IPS-20b (cell line): ENCODE results near the gene ISX.
"Not testable (repeated sequence)": the region's sequence is repeated elsewhere in the genome, so short reads cannot be mapped to it uniquely, and the experiment has no call there.

Experiments
- H3K27ac ChIP-seq: one replicate; pipeline ENCODE4 v1.5.1; 2013; ENCODE audit warnings: low read length
- H3K27me3 ChIP-seq: 2 replicates; pipeline ENCODE4 v1.6.1; 2013; ENCODE audit warnings: mild to moderate bottlenecking, low read length, inconsistent platforms; ENCODE audit not compliant: insufficient read depth
- H3K36me3 ChIP-seq: 2 replicates; pipeline ENCODE4 v1.6.1; 2013; ENCODE audit warnings: low read depth, mild to moderate bottlenecking, inconsistent platforms, low read length, moderate library complexity; ENCODE audit not compliant: insufficient read depth
- H3K4me1 ChIP-seq: 2 replicates; pipeline ENCODE4 v1.6.1; 2013; ENCODE audit warnings: mild to moderate bottlenecking, control low read depth, inconsistent platforms, low read length, moderate library complexity; ENCODE audit not compliant: insufficient read depth
- H3K4me3 ChIP-seq: 2 replicates; pipeline ENCODE4 v1.5.1; 2013; ENCODE audit warnings: mild to moderate bottlenecking, low read length, inconsistent platforms
- H3K9ac ChIP-seq: 2 replicates; pipeline ENCODE4 v1.6.1; 2013; ENCODE audit warnings: low read depth, mild to moderate bottlenecking, inconsistent platforms, low read length, moderate library complexity
- H3K9me3 ChIP-seq: 2 replicates; pipeline ENCODE4 v1.6.1; 2013; ENCODE audit warnings: mild to moderate bottlenecking, low read depth, low read length, inconsistent platforms; ENCODE audit not compliant: insufficient read depth

Gene ISX

DNA sequence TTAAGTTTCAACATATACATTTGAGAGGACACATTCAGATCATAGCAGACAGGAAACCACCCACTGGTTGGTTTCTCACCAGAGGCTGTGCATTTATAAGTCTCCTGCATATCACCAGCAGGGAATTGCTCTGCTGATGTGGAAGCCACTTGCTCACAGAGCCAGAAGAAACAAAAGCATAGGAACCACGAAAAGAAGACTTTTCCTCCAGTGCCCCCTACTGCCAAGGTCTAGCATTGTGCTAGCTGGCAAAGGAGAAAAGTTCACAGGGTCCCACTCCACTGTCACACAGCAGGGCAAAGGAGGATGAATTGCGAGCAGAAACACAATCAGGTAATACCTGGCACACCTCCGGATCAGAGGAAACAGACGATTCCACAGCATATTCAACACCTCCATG lies 28.9 kb upstream of the ISX start:
- Histone ChIP-seq H3K9ac (no peak overlapping the region), H3K4me3 (no peak overlapping the region), H3K4me1 (peaks cover 3% of the 10 kb centered on the region; the same call in 1 of the 2 replicates), H3K9me3 (no peaks in the 10 kb centered on the region), H3K27ac (no peak overlapping the region), H3K27me3 (no peaks in the 10 kb centered on the region), H3K36me3 (no peaks in the 10 kb centered on the region)

DNA sequence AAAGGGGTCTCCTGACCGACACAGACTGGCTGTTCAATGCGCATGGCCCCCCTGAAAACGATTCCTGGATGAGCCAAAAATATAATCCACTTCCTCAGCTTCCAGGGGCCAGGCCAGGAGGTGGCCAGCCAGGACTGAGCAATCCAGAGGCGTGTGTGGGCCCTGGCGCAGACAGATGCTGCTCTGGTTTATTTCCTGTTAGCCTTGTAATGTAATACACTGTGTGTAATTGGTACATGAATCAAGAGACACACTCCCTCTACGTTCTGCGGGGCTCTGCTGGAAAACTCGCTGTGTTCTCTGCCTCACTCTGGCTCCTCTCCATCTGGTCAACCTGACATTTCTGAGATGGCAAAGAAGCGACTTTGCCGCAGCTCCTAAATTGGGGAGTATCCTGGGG lies 26.3 kb upstream of the ISX start:
- no peak overlapping the region for H3K9ac ChIP-seq
- H3K27me3 ChIP-seq: no peaks in the 10 kb centered on the region
- H3K4me3 ChIP-seq: no peak overlapping the region
- H3K27ac ChIP-seq: no peak overlapping the region
- H3K9me3 ChIP-seq: no peaks in the 10 kb centered on the region
- H3K4me1 ChIP-seq: no peaks in the 10 kb centered on the region
- no peaks in the 10 kb centered on the region for H3K36me3 ChIP-seq

DNA sequence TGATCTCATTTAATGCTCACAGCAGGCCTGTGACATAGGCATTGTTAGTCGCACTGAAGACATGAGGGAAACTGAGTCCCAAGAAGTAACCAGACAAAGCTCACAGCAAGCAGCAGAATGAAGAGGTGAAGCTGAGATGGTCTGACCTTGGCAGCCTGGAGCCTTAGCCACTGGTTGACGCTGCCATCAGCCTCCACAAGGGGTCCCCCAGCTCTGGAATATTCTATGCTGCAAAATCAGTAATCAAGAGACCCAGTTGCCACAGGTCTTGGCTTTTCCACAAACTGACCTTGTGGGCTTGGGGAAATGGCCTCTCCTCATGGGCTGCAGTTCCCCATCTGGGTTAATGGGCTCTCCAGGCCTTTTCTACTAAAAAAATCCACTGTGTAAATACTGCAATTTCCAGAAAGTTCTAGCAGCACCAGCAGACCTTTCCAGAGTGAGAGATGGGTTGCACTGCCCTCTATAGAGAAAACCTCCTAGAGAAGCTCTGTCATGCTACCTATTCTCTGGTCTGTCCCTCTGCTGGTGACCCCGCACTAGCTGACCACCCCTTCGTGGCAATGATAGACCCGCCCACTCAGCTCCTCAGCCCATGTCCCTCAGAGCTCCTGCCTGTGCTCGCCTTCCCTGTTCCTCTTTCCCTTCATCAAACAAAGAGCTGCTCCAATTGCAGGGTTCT lies 22.6 kb upstream of the ISX start:
- Histone ChIP-seq H3K27ac (no peak overlapping the region), H3K36me3 (no peaks in the 10 kb centered on the region), H3K27me3 (no peaks in the 10 kb centered on the region), H3K9ac (no peak overlapping the region), H3K4me1 (no peaks in the 10 kb centered on the region), H3K9me3 (no peaks in the 10 kb centered on the region), H3K4me3 (no peak overlapping the region)

DNA sequence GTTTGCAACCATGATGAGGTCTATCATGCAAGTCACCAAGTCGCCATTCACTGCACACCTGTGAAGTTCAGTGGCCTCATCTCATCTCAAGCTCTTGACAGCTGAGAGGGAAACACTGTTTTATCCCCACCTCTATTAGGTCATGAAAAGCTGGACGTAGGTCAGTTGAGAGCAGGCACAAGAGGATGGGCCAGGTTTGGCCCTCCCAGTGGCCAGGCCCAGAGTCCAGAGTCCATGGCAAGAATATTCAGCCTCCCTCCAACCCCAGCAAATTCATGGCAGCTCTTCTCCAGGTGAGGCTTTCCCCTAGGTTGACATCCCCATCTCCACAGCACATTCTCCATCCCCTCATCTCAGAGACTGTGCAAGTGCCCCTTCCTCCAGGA lies 22.0 kb upstream of the ISX start:
- Histone ChIP-seq H3K27ac (no peak overlapping the region), H3K27me3 (no peaks in the 10 kb centered on the region), H3K36me3 (no peaks in the 10 kb centered on the region), H3K4me3 (no peak overlapping the region), H3K9ac (no peak overlapping the region), H3K4me1 (no peaks in the 10 kb centered on the region), H3K9me3 (no peaks in the 10 kb centered on the region)

DNA sequence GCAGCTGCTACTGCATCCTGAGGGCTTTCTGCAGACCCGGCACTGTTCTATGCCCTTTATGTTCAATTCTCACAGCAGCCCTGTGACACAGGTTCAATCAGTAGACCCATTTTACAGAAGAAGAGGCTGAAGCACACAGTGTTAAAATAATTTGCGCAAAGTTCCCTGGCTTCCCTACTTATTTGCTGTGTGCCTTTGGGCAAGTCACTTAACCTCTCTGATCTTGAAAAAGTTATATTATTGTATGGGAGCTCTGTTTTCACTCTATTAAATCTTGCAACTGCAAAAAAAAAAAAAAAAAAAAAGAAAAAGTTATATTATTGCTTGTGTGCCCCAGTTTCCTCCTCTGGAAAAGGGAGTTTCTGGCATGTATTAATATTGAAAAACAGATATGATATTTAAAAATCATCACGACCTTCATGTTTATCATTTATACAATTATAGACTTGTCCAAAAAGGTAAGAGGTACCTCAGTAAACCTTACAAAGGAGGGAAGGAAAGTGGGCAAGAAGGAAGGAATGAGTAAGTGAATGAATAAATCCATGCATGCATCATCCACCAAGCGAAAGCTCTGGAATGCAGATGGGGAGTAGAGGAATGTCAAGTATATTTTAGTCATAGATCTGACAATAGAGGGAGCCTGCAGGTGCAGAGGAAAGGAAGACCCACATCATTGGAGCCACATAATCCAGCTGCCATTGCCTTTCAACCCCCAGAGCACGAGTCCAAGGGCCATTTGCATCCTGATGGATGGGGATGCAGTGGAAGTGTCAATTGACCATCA lies 21.2 kb upstream of the ISX start:
- no peaks in the 10 kb centered on the region for H3K4me1 ChIP-seq
- H3K36me3 ChIP-seq: no peaks in the 10 kb centered on the region
- no peaks in the 10 kb centered on the region for H3K9me3 ChIP-seq
- no peak overlapping the region for H3K9ac ChIP-seq
- no peak overlapping the region for H3K4me3 ChIP-seq
- no peaks in the 10 kb centered on the region for H3K27me3 ChIP-seq
- no peak overlapping the region for H3K27ac ChIP-seq

DNA sequence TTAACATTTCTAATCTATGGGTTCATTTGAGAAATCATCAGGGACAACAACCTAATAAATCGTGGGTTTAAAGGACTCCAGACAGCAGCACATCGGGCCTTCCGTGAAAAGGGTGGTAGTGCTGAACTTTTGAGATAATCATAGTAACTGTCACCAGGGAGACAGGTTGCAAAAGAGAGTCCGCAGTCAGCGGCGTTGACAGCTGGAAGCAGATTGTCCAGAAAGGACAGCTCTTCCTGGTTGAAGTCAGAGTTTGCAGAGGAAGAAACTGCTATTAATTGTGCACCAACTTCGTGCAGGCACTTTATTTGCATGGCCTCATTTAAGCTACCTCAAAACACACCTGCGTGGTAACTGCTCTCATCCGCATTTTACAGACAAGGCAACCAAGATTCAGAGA lies 20.5 kb upstream of the ISX start:
- Histone ChIP-seq H3K27me3 (no peaks in the 10 kb centered on the region), H3K27ac (no peak overlapping the region), H3K4me1 (no peaks in the 10 kb centered on the region), H3K9ac (no peak overlapping the region), H3K4me3 (no peak overlapping the region), H3K9me3 (no peaks in the 10 kb centered on the region), H3K36me3 (no peaks in the 10 kb centered on the region)

DNA sequence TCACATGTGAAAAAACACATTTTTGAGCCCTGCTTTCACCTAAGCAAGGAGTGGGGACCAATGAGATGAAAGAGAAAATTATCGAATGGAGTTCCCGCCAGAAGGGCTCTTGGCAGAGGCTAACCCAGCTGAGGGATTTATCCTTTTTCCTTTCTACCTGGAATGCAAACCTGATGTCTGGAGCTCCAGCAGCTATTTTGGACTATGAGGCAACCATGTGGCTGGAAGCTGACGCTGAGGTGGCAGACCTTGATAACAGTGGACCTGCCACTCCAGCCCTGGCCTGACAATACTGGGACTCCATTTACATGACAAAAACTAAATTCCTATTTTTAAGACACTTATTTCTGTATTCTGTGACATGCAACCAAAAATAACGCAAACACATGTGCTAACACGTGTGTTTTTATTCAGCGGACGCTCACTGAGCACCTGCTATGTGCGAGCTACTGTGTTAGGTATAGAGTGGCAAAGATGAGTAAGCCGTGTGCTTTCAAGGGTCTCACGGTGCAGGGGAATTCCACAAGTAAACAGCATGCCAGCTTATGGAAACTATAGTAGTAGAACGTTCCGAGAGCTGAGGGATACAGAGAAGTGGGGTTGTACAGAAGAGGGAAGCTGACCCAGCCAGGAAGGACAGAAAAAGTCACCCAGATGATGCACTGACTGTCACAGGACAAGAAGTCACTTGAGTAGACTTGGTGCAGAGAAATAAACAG lies 19.1 kb upstream of the ISX start:
- no peaks in the 10 kb centered on the region for H3K9me3 ChIP-seq
- no peak overlapping the region for H3K9ac ChIP-seq
- no peaks in the 10 kb centered on the region for H3K36me3 ChIP-seq
- H3K27ac ChIP-seq: no peak overlapping the region
- H3K27me3 ChIP-seq: no peaks in the 10 kb centered on the region
- H3K4me1 ChIP-seq: no peaks in the 10 kb centered on the region
- no peak overlapping the region for H3K4me3 ChIP-seq

DNA sequence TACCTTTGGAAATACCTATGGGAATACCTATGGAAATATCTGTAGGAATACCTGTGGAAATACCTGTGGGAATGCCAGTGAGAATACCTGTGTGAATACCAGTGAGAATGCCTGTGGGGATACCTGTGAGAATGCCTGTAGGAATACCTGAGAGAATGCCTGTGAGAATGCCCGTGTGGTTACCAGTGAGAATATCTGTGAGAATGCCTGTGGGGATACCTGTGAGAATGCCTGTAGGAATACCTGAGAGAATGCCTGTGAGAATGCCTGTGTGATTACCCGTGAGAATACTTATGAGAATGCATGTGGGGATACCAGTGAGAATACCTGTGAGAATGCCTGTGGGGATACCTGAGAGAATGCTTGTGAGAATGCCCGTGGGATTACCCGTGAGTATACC lies 15.9 kb upstream of the ISX start:
- H3K27ac ChIP-seq, H3K9ac ChIP-seq, H3K27me3 ChIP-seq, H3K4me1 ChIP-seq, H3K36me3 ChIP-seq, H3K4me3 ChIP-seq, H3K9me3 ChIP-seq: not testable (repeated sequence)

DNA sequence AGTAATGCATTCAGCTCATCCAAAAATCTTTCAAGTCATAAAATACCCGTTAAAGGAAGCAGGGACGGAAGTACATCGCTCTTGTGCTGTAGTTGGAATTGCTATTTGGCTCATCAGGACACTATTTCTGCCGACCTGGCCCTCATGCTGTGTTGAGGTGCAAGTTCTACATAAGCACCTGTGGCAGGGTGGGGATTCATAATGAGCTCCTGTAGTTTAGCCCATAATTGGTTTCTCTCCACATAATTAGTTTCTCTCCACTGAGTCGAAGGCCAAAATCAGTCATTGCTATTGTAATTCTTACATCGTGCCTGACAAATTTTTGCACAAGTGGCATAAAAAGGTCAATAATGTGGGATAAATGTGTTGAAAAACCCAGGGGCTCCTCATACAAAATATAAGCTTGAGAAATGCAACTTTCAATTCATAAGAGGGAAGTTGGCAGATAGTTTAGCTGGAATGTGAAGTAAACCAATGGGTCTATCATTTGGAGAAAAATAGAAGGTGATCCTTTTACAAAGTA lies 14.9 kb upstream of the ISX start:
- Histone ChIP-seq H3K4me1 (no peaks in the 10 kb centered on the region), H3K9me3 (no peaks in the 10 kb centered on the region), H3K9ac (no peak overlapping the region), H3K36me3 (no peaks in the 10 kb centered on the region), H3K27ac (no peak overlapping the region), H3K27me3 (no peaks in the 10 kb centered on the region), H3K4me3 (no peak overlapping the region)

DNA sequence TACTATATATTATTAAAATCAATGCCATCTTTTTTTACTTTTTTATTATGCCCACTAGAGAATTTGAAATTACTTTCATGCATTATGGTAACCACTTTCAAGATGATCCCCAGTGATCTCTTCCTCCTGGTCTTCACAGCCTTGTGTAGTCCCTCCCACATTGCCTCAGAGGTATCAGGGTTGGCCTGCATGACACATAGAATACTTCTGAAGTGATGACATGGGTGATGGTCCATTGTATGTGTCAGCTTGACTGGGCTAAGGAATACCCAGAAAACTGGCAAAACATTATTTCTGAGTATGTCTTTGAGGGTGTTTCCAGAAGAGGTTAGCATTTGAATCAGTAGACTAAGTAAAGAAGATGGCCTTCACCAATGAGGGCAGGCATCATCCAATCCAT lies 14.2 kb upstream of the ISX start:
- H3K9me3 ChIP-seq: no peaks in the 10 kb centered on the region
- no peaks in the 10 kb centered on the region for H3K36me3 ChIP-seq
- H3K4me3 ChIP-seq: no peak overlapping the region
- H3K4me1 ChIP-seq: no peaks in the 10 kb centered on the region
- no peak overlapping the region for H3K27ac ChIP-seq
- H3K27me3 ChIP-seq: no peaks in the 10 kb centered on the region
- H3K9ac ChIP-seq: no peak overlapping the region

DNA sequence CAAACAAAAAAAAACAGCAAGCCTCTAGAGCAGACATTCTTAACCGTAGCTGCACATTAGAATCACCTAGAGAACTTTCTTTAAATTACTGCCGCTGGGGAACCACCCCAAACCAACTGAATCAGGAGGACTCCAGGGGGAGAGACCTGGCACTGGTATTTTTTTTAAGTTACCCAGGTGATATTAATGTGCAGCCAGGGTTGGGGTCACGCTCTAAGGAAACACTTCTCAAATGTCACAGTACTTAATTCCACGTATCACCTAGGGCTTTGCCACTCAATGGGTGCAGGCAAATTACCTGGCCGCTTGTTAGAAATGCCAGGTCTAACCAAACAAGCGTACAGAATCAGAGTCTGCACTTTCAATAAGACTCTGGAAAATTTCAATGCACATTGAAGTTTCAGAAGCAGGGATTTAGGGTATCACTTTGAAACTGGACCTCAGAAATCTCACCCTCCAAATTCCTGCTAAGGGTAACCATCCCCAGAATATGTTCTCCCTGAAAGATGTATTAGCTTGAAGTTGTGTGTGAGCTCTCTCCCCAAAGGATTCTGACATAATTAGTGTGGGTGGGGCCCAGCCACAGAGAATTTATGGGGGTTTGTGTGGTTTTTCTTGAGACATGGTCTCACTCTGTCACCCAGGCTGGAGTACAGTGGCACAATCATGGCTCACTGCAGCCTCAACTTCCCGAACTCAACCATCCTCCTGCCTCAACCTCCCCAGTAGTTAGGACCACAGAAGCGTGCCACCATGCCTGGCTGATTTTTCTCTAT lies 12.7 kb upstream of the ISX start:
- Histone ChIP-seq H3K27me3 (no peaks in the 10 kb centered on the region), H3K4me1 (no peaks in the 10 kb centered on the region), H3K36me3 (no peaks in the 10 kb centered on the region), H3K4me3 (no peak overlapping the region), H3K27ac (no peak overlapping the region), H3K9ac (no peak overlapping the region), H3K9me3 (no peaks in the 10 kb centered on the region)
